Osteocyte (in vitro differentiated cells): Measurements from ENCODE around the gene CACFD1. TPM values are rescaled to one million over a fixed set of nuclear protein-coding genes. Genes with fewer than 3 reads are reported as not detected.
A peak's percentile ranks its signal among the peaks of the same experiment; 100 is the strongest.

Source experiments
- DNase-seq: peaks from one replicate; pipeline ENCODE4 v3.0.0; 2021; ENCODE audit warnings: mixed read lengths; ENCODE audit not compliant: unreplicated experiment; ENCODE audit errors: extremely low spot score
- H3K27ac Mint-ChIP-seq: one replicate; pipeline ENCODE4 v1.8.0; 2021; ENCODE audit warnings: mild to moderate bottlenecking, mixed read lengths; ENCODE audit not compliant: unreplicated experiment
- H3K27me3 Mint-ChIP-seq: one replicate; pipeline ENCODE4 v1.8.0; 2021; ENCODE audit warnings: mixed read lengths; ENCODE audit not compliant: unreplicated experiment
- H3K36me3 Mint-ChIP-seq: one replicate; pipeline ENCODE4 v1.8.0; 2021; ENCODE audit warnings: mixed read lengths; ENCODE audit not compliant: unreplicated experiment
- H3K4me1 Mint-ChIP-seq: one replicate; pipeline ENCODE4 v1.8.0; 2021; ENCODE audit warnings: mixed read lengths; ENCODE audit not compliant: unreplicated experiment
- H3K4me3 Mint-ChIP-seq: one replicate; pipeline ENCODE4 v1.8.0; 2021; ENCODE audit warnings: mild to moderate bottlenecking, moderate library complexity, mixed read lengths; ENCODE audit not compliant: unreplicated experiment
- H3K9me3 Mint-ChIP-seq: one replicate; pipeline ENCODE4 v1.8.0; 2021; ENCODE audit warnings: mixed read lengths; ENCODE audit not compliant: unreplicated experiment
- CTCF ChIP-seq: fragments of 200-600 bp; sonication (generic); IDR thresholded peaks from 2 replicates; pipeline ENCODE4 v1.5.0; 2021; ENCODE audit warnings: antibody characterized with exemption, mild to moderate bottlenecking, moderate library complexity
- total RNA-seq: library from RNA; stranded (reverse); gene quantifications from 2 replicates; pipeline ENCODE4 v1.2.1, GENCODE V29; 2021

Gene CACFD1
- total RNA-seq, 1 donor from 2014 or later, result 29.3 TPM

DNA sequence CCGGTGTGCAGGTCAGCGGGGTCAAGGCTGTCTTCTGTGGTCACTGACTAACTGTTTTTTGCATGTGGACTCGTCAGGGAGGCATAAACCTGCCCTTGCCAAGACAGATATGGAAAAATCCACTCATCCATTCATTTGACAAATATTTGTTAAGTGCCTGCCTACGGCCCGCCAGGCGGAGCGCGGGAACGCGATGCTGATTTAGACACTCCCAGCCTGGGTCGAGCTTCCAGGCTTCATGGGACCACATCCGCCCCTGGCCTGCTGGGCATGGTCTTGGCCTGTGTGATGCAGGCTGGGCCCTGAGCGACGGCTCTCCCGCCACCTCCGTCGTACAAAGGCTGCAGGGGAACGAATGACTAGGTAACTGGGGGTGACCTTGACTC, 46.9 kb downstream of the CACFD1 start:
- H3K27me3 Mint-ChIP-seq, result peaks cover 15% of the 10 kb centered on the region
- peaks cover 11% of the 10 kb centered on the region for H3K9me3 Mint-ChIP-seq
- TF ChIP-seq CTCF, result peak; percentile 9
- H3K36me3 Mint-ChIP-seq, result peaks cover 4% of the 10 kb centered on the region
- H3K27ac Mint-ChIP-seq, result peak overlapping the region; percentile 31
- DNase-seq, result no peak
- H3K4me3 Mint-ChIP-seq, result no peak overlapping the region
- H3K4me1 Mint-ChIP-seq, result peaks cover 51% of the 10 kb centered on the region

GRCh38 chr9:133507246-133507965, 47.6 kb downstream of the CACFD1 start:
- Mint-ChIP-seq H3K27me3 (peaks cover 11% of the 10 kb centered on the region), H3K36me3 (peaks cover 2% of the 10 kb centered on the region), H3K4me1 (peaks cover 51% of the 10 kb centered on the region), H3K9me3 (peaks cover 4% of the 10 kb centered on the region), H3K4me3 (no peak overlapping the region), H3K27ac (peak overlapping the region; percentile 38)
- no peak for TF ChIP-seq CTCF
- DNase-seq, result no peak

- no peak for TF ChIP-seq CTCF
- H3K27me3 Mint-ChIP-seq, result peaks cover 7% of the 10 kb centered on the region
- H3K4me1 Mint-ChIP-seq, result peaks cover 51% of the 10 kb centered on the region
- H3K9me3 Mint-ChIP-seq, result no peaks in the 10 kb centered on the region
- H3K27ac Mint-ChIP-seq, result no peak overlapping the region
- DNase-seq, result no peak
- no peak overlapping the region for H3K4me3 Mint-ChIP-seq
- H3K36me3 Mint-ChIP-seq, result no peaks in the 10 kb centered on the region
Observed at GRCh38 chr9:133508046-133508445, 48.3 kb downstream of the CACFD1 start.

- H3K36me3 Mint-ChIP-seq, result no peaks in the 10 kb centered on the region
- no peaks in the 10 kb centered on the region for H3K27me3 Mint-ChIP-seq
- peaks cover 59% of the 10 kb centered on the region for H3K4me1 Mint-ChIP-seq
- peak; percentile 18 for TF ChIP-seq CTCF
- peak overlapping the region; percentile 44 for H3K4me3 Mint-ChIP-seq
- H3K27ac Mint-ChIP-seq, result peak overlapping the region; percentile 76
- DNase-seq, result no peak
- no peaks in the 10 kb centered on the region for H3K9me3 Mint-ChIP-seq
Observed at GRCh38 chr9:133509179-133510083, 49.7 kb downstream of the CACFD1 start.

GRCh38 chr9:133510926-133511505, 51.2 kb downstream of the CACFD1 start:
- Mint-ChIP-seq H3K4me1 (peaks cover 57% of the 10 kb centered on the region), H3K36me3 (no peaks in the 10 kb centered on the region), H3K27me3 (no peaks in the 10 kb centered on the region), H3K4me3 (no peak overlapping the region), H3K27ac (no peak overlapping the region), H3K9me3 (no peaks in the 10 kb centered on the region)
- DNase-seq, result no peak
- no peak for TF ChIP-seq CTCF
